SK-MEL-5 (cell line): ENCODE measurements around the gene TAGLN3. TPM values are rescaled to one million over a fixed set of nuclear protein-coding genes. Genes with fewer than 3 reads are reported as not detected.

ENCODE experiments used
- total RNA-seq: library from RNA; depleted of rRNA; stranded (reverse); fragments of >200 nt; shearing (Covaris generic); gene quantifications from 2 replicates; pipeline ENCODE4 v1.2.3, GENCODE V29; 2014; rRNA removed

The TAGLN3 gene
- total RNA-seq, 1 experiment from 2014 or later = not detected

Other genes starting within 250 kb of the TAGLN3 start
- 36.2 and 36.9 TPM in 2 replicates for gene PHLDB2, start 139.7 kb upstream of the TAGLN3 start, total RNA-seq
- gene ABHD10, start 19.9 kb upstream of the TAGLN3 start, total RNA-seq = 60.9 and 66.4 TPM in 2 replicates
- gene TMPRSS7, start 35.8 kb downstream of the TAGLN3 start, total RNA-seq = not detected in 2 replicates
- 11.0 and 12.4 TPM in 2 replicates for gene C3orf52, start 87.5 kb downstream of the TAGLN3 start, total RNA-seq
- gene GCSAM, start 134.3 kb downstream of the TAGLN3 start, total RNA-seq = not detected in 2 replicates